ENCODE results near the gene CHRNA1.

GRCh38 chr2:174753038-174753633, 11.1 kb downstream of the CHRNA1 start:
- TF ChIP-seq CTCF (IDR thresholded peaks at IDR 0.05) (no peak), POLR2A (IDR thresholded peaks at IDR 0.05) (no peak)

All from lower leg skin (tissue), 3 donors.